Activated naive CD8-positive, alpha-beta T cell treated with anti-CD3 and anti-CD28 coated beads, Interleukin-2, amount 50 U/mL, for 24 hours (primary cell): ENCODE measurements around the gene MT2A.

Experiments used
- ATAC-seq: fragments of 150-1000 bp; cut with Tn5 transposase; one replicate; pipeline ENCODE4 v1.10.0; 2021
- DNase-seq: peaks from one replicate; pipeline ENCODE4 v3.0.0; 2021
- H3K27ac Mint-ChIP-seq: one replicate; pipeline ENCODE4 v1.8.0; 2021; ENCODE audit warnings: mild to moderate bottlenecking, mixed read lengths
- H3K27me3 Mint-ChIP-seq: one replicate; pipeline ENCODE4 v1.8.0; 2021; ENCODE audit warnings: mixed read lengths
- H3K36me3 Mint-ChIP-seq: one replicate; pipeline ENCODE4 v1.8.0; 2021; ENCODE audit warnings: low read depth, mixed read lengths
- H3K4me1 Mint-ChIP-seq: one replicate; pipeline ENCODE4 v1.8.0; 2021; ENCODE audit warnings: mixed read lengths
- H3K4me3 Mint-ChIP-seq: one replicate; pipeline ENCODE4 v1.8.0; 2021; ENCODE audit warnings: mild to moderate bottlenecking, moderate library complexity, mixed read lengths
- H3K9me3 Mint-ChIP-seq: one replicate; pipeline ENCODE4 v1.8.0; 2021; ENCODE audit warnings: mixed read lengths

MT2A gene

GRCh38 chr16:56634715-56635440 lies 26.5 kb downstream of the MT2A start:
- H3K36me3 Mint-ChIP-seq = no peaks in the 10 kb centered on the region
- ATAC-seq = no peak
- no peaks in the 10 kb centered on the region for H3K9me3 Mint-ChIP-seq
- H3K27ac Mint-ChIP-seq = no peak overlapping the region
- H3K4me3 Mint-ChIP-seq = peak overlapping the region; percentile 64
- H3K4me1 Mint-ChIP-seq = peaks cover 26% of the 10 kb centered on the region
- H3K27me3 Mint-ChIP-seq = peaks cover 87% of the 10 kb centered on the region
- no peak for DNase-seq

- Mint-ChIP-seq H3K4me3 (peak overlapping the region; percentile 53), H3K27me3 (peaks cover 88% of the 10 kb centered on the region), H3K36me3 (no peaks in the 10 kb centered on the region), H3K4me1 (peaks cover 24% of the 10 kb centered on the region), H3K9me3 (no peaks in the 10 kb centered on the region), H3K27ac (no peak overlapping the region)
- ATAC-seq (no peak), DNase-seq (peak; percentile 20)
These were observed 27.1 kb downstream of the MT2A start for GRCh38 chr16:56635441-56635967.

- DNase-seq (no peak), ATAC-seq (no peak)
- Mint-ChIP-seq H3K36me3 (no peaks in the 10 kb centered on the region), H3K27me3 (peaks cover 86% of the 10 kb centered on the region), H3K4me1 (peaks cover 22% of the 10 kb centered on the region), H3K9me3 (no peaks in the 10 kb centered on the region), H3K4me3 (no peak overlapping the region), H3K27ac (no peak overlapping the region)
These were observed 28.4 kb downstream of the MT2A start for GRCh38 chr16:56636616-56637413.

- H3K27ac Mint-ChIP-seq = no peak within 1 kb of the TSS
- peak; percentile 38 for ATAC-seq
- no peaks in the 10 kb centered on the region for H3K9me3 Mint-ChIP-seq
- peak within 1 kb of the TSS; percentile 65 for H3K4me3 Mint-ChIP-seq
- peaks cover 77% of the 10 kb centered on the region for H3K27me3 Mint-ChIP-seq
- no peak for DNase-seq
- H3K4me1 Mint-ChIP-seq = peaks cover 24% of the 10 kb centered on the region
- H3K36me3 Mint-ChIP-seq = no peaks in the 10 kb centered on the region
These were observed 29.7 kb downstream of the MT2A start, which contains the start of gene MT1A for GRCh38 chr16:56637814-56638750. Gene MT1A (plus strand): TSS chr16:56638666. CDS start chr16:56638739, 73 bp downstream.

- Mint-ChIP-seq H3K9me3 (no peaks in the 10 kb centered on the region), H3K27me3 (peaks cover 68% of the 10 kb centered on the region), H3K27ac (no peak overlapping the region), H3K4me1 (peaks cover 34% of the 10 kb centered on the region), H3K36me3 (no peaks in the 10 kb centered on the region), H3K4me3 (no peak overlapping the region)
- ATAC-seq = no peak
- DNase-seq = no peak
These were observed 30.7 kb downstream of the MT2A start for GRCh38 chr16:56639045-56639444.

- H3K27ac Mint-ChIP-seq = no peak overlapping the region
- ATAC-seq = no peak
- H3K36me3 Mint-ChIP-seq = no peaks in the 10 kb centered on the region
- no peak overlapping the region for H3K4me3 Mint-ChIP-seq
- DNase-seq = no peak
- H3K27me3 Mint-ChIP-seq = peaks cover 58% of the 10 kb centered on the region
- H3K9me3 Mint-ChIP-seq = no peaks in the 10 kb centered on the region
- peaks cover 35% of the 10 kb centered on the region for H3K4me1 Mint-ChIP-seq
These were observed 31.7 kb downstream of the MT2A start for GRCh38 chr16:56640076-56640475.

- ATAC-seq (no peak), DNase-seq (no peak)
- Mint-ChIP-seq H3K4me1 (peaks cover 31% of the 10 kb centered on the region), H3K36me3 (no peaks in the 10 kb centered on the region), H3K27ac (no peak overlapping the region), H3K4me3 (no peak overlapping the region), H3K9me3 (no peaks in the 10 kb centered on the region), H3K27me3 (peaks cover 53% of the 10 kb centered on the region)
These were observed 32.8 kb downstream of the MT2A start for GRCh38 chr16:56641166-56641565.

- peak overlapping the region; percentile 35 for H3K27ac Mint-ChIP-seq
- DNase-seq (peak; percentile 81), ATAC-seq (peak; percentile 100)
- H3K4me1 Mint-ChIP-seq = peaks cover 24% of the 10 kb centered on the region
- H3K27me3 Mint-ChIP-seq = peaks cover 36% of the 10 kb centered on the region
- H3K36me3 Mint-ChIP-seq = no peaks in the 10 kb centered on the region
- H3K9me3 Mint-ChIP-seq = no peaks in the 10 kb centered on the region
- peak overlapping the region; percentile 59 for H3K4me3 Mint-ChIP-seq
These were observed 34.8 kb downstream of the MT2A start for GRCh38 chr16:56643080-56643778.

GRCh38 chr16:56643833-56644232 lies 35.4 kb downstream of the MT2A start:
- H3K36me3 Mint-ChIP-seq = no peaks in the 10 kb centered on the region
- H3K4me3 Mint-ChIP-seq = peak overlapping the region; percentile 59
- peaks cover 24% of the 10 kb centered on the region for H3K4me1 Mint-ChIP-seq
- no peak for ATAC-seq
- no peaks in the 10 kb centered on the region for H3K9me3 Mint-ChIP-seq
- peaks cover 32% of the 10 kb centered on the region for H3K27me3 Mint-ChIP-seq
- H3K27ac Mint-ChIP-seq = peak overlapping the region; percentile 35
- DNase-seq = no peak

- no peak overlapping the region for H3K27ac Mint-ChIP-seq
- H3K4me1 Mint-ChIP-seq = peaks cover 24% of the 10 kb centered on the region
- no peak for DNase-seq
- H3K4me3 Mint-ChIP-seq = no peak overlapping the region
- H3K36me3 Mint-ChIP-seq = no peaks in the 10 kb centered on the region
- H3K27me3 Mint-ChIP-seq = peaks cover 17% of the 10 kb centered on the region
- no peak for ATAC-seq
- H3K9me3 Mint-ChIP-seq = no peaks in the 10 kb centered on the region
These were observed 36.9 kb downstream of the MT2A start for GRCh38 chr16:56645311-56645710.

- H3K4me3 Mint-ChIP-seq = no peak overlapping the region
- H3K27ac Mint-ChIP-seq = no peak overlapping the region
- H3K9me3 Mint-ChIP-seq = no peaks in the 10 kb centered on the region
- H3K27me3 Mint-ChIP-seq = peaks cover 13% of the 10 kb centered on the region
- peaks cover 24% of the 10 kb centered on the region for H3K4me1 Mint-ChIP-seq
- no peak for ATAC-seq
- no peaks in the 10 kb centered on the region for H3K36me3 Mint-ChIP-seq
- no peak for DNase-seq
These were observed 37.5 kb downstream of the MT2A start for GRCh38 chr16:56645838-56646237.

GRCh38 chr16:56647641-56648431 lies 39.5 kb downstream of the MT2A start:
- H3K27ac Mint-ChIP-seq = no peak overlapping the region
- H3K4me3 Mint-ChIP-seq = no peak overlapping the region
- peaks cover 17% of the 10 kb centered on the region for H3K4me1 Mint-ChIP-seq
- H3K36me3 Mint-ChIP-seq = no peaks in the 10 kb centered on the region
- DNase-seq (no peak), ATAC-seq (no peak)
- no peaks in the 10 kb centered on the region for H3K9me3 Mint-ChIP-seq
- peaks cover 13% of the 10 kb centered on the region for H3K27me3 Mint-ChIP-seq

GRCh38 chr16:56649271-56649670 lies 40.9 kb downstream of the MT2A start:
- Mint-ChIP-seq H3K27me3 (peaks cover 13% of the 10 kb centered on the region), H3K4me3 (no peak overlapping the region), H3K9me3 (no peaks in the 10 kb centered on the region), H3K4me1 (peaks cover 3% of the 10 kb centered on the region), H3K27ac (no peak overlapping the region), H3K36me3 (no peaks in the 10 kb centered on the region)
- no peak for DNase-seq
- ATAC-seq = no peak
